AG10803 (cell line): ENCODE measurements around the gene EVA1B.

Experiments used
- DNase-seq: peaks from one replicate; pipeline ENCODE4 v3.0.0; 2010; ENCODE audit warnings: low read depth
- H3K4me3 ChIP-seq: 2 replicates; pipeline ENCODE4 v1.5.1; 2011; ENCODE audit warnings: mild to moderate bottlenecking, low read length, control low read depth
- TF ChIP-seq, protein P1 (sequence below): conservative IDR thresholded peaks from 2 replicates; pipeline ENCODE4 v1.5.1; 2011; ENCODE audit warnings: mild to moderate bottlenecking, low read length, control low read depth, inconsistent platforms

EVA1B gene

DNA sequence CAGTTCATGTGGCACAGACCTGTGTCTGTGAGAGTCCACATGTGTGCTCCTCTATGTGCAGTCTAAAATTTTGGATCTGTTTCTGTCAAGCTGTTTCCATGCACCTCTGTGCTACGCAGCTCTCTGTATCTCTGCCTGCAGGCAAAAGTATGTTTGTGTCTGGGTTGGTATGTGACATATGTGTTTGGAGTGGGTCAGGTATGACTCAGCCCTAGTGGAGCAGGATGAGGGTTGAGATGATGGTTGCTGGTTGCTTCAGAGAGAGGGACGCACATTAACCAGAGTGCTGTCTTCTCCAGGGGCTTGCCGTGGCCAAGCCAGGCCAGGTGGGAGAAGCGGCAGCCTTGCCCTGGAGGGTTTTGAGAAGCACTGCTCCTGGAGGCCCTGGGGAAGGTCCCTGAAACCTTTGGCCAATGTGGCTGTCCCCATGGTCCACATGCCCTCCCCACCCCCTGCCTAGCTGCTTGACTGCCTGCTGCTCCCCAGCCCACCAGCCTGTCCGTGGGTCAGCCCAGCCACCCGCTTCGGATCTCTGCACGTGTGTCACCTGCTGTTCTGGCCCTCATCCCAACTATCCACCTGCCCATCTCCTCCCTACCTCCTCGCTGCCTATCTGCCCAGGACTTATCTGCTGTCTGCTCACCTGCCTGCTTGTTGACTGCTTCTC, 4.1 kb upstream of the EVA1B start:
- TF ChIP-seq, protein P1, sequence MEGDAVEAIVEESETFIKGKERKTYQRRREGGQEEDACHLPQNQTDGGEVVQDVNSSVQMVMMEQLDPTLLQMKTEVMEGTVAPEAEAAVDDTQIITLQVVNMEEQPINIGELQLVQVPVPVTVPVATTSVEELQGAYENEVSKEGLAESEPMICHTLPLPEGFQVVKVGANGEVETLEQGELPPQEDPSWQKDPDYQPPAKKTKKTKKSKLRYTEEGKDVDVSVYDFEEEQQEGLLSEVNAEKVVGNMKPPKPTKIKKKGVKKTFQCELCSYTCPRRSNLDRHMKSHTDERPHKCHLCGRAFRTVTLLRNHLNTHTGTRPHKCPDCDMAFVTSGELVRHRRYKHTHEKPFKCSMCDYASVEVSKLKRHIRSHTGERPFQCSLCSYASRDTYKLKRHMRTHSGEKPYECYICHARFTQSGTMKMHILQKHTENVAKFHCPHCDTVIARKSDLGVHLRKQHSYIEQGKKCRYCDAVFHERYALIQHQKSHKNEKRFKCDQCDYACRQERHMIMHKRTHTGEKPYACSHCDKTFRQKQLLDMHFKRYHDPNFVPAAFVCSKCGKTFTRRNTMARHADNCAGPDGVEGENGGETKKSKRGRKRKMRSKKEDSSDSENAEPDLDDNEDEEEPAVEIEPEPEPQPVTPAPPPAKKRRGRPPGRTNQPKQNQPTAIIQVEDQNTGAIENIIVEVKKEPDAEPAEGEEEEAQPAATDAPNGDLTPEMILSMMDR = no peak
- peak; percentile 64 for DNase-seq
- no peak overlapping the region for H3K4me3 ChIP-seq

DNA sequence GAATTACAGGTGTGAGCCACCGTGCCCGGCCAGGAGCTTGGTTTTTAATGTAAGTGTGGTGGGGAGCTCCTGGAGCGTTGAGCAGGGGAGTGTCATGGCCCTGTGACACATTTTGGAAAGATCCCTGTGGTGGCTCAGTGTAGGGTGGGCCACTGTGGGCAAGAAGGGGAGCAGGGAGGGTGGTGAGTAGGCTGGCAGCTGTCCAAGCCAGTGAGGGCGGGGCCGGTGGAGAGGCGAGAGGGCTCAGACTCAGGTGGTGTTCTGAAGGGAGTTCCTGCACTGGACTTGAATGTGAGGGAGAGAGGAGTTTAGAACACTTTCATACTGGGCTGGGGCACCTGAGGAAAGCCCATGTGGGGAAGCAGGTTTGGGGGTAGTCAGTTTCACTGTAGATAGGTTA, 3.1 kb upstream of the EVA1B start:
- TF ChIP-seq, protein P1 = no peak
- no peak overlapping the region for H3K4me3 ChIP-seq
- no peak for DNase-seq

DNA sequence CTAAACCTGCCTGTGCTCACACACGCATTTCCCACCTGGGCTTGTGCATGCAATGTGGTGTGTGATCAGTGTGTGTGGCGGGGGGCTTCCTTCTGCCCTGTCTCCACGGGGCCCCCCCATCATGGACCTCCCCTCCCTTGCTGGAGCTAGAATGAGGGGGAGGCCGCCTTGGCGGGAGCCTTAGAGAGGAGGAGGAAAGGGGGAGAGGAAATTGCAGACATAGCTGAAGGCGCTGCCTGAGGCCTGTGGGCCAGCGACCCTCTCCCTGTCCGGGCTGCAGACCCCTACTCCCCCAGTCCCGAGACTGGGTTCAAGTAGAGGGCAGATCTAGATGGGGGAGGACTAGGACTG, 883 bp upstream of the EVA1B start:
- no peak overlapping the region; the same call in none of the 2 replicates for H3K4me3 ChIP-seq
- TF ChIP-seq, protein P1 = no peak
- DNase-seq = no peak

DNA sequence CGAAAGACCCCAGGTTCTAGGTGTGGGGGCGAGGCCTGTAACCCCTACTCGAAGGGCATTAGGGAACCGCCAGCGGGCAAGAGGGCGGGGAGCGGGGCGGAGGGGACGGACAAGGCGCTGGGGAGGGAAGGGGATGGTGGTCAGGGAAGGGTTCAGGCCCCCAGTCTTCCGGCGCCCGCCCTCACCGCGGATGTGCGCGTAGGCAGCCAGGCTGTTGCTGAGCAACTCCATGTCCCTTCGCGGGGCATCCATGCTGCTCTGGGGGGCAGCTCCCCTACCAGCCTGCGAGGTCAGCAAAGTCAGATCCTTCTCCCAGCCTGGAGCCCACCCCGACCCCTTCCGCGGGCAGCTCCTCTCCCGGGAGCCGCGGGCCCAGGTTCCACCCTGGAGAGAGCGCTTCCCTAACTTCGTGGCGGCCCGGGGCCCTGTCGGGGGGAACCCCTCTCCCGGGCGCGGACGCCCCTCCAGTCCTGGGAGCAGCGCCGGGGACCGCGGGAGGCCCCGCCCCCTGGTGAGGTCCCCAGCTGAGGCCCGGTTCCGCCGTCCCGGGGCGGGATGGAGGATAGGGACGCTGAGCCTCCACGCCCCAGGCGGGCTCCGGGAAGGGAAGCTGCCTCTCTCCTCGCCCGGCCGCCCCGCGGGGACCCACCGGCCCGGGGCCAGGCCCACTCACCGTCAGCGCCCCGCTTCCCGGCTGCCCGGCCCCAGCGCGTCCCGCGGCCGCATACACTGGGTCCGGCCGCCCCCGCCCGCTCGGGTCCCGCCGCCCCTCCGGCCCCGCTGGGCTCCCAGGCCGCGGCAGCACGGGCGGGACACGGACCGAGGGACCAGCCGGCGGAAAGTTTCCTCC, 434 bp downstream of the EVA1B start:
- TF ChIP-seq, protein P1 = no peak
- DNase-seq = peak; percentile 64
- peak overlapping the region; percentile 80 for H3K4me3 ChIP-seq

DNA sequence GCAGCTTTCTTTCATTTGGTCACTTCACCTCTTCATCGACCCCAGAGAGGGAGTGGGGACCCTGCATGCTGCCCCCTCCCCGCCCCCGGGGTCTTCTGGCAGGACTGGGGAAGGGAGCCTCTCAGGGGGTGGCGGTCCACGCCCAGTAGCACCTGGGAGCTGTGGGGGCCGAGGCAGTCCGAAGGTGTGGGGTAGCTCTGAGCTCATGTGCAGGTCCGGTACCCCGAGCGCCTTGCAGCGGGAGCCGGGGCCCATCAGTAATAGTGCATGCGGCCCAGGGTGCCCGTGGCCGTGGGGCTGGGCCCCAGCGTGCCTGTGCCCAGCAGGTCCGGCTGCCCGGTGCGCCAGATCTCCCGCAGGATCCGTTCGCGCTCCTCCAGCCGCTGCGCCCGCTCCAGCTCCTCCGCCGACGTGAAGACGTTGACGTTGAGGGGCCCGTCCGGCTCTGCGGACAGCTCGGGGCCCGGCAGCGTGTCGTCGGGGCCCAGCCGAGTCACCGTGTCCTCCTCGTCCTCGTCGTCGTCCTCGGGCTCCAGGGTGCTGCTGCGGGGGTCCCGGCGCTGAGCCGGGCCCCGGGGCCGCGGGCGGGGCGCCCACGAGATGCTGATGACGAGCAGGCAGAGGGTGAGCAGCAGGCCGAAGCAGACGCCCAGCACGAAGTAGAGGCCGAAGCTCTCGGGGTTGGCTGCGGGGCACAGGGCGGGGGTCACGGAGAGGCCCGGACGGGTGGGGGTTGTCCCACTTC, 1.2 kb downstream of the EVA1B start:
- TF ChIP-seq, protein P1 = no peak

DNA sequence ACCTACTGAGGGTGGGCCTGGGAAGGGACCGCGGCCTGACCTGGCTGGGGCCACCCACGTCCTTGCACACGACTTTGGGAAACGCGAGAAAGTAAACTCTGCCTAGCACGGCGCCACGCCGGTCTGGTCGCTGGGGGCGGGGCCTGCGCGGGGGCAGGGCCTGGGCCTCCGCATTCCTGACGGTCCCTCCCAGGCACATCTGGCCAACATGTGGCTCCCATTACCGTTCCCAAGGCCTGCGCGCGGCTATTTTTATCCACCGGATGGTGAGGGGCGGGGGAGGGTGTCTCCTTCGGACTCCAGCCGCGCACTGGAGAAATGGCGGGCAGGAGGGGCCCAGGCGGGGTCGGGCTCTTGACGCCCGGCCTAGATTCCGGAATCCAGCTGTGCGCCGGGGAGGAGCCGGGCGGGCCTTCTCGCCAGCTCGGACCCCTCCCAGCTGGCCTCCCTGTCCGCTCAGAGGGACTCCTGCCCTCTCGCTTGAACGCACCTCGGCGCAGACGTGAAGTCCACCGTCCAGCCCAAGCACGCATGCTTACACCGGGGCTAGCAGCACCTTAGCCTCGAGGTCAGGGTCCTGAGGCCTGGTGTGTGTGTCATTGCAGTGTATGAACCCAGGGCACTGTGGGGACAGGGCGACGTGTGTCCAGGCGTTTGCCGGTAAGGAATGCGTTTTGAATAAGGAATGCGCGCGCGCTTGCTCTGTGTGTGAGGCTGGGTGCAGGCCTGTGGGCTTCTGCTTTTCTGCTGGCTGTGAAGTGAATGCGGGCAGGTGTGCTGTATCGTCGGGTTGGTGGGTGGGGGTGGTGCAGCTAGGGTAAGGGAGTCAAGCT, 2.1 kb downstream of the EVA1B start:
- DNase-seq = peak; percentile 96
- peak overlapping the region; percentile 80 for H3K4me3 ChIP-seq
- TF ChIP-seq, protein P1 = no peak

More for the DNA sequence above, 1.2 kb downstream of the EVA1B start:
- H3K4me3 ChIP-seq = peak overlapping the region; percentile 80
- peak; percentile 17 for DNase-seq
